HG02970 (cell line): ENCODE measurements around the gene SMAP2.

Experiments used
- ATAC-seq: cut with Tn5 transposase; IDR thresholded peaks from one replicate; pipeline ENCODE4 v1.9.1; 2021; ENCODE audit warnings: mild to moderate bottlenecking, moderate library complexity, moderate number of reproducible peaks; ENCODE audit not compliant: unreplicated experiment, low FRiP score

SMAP2 gene

DNA sequence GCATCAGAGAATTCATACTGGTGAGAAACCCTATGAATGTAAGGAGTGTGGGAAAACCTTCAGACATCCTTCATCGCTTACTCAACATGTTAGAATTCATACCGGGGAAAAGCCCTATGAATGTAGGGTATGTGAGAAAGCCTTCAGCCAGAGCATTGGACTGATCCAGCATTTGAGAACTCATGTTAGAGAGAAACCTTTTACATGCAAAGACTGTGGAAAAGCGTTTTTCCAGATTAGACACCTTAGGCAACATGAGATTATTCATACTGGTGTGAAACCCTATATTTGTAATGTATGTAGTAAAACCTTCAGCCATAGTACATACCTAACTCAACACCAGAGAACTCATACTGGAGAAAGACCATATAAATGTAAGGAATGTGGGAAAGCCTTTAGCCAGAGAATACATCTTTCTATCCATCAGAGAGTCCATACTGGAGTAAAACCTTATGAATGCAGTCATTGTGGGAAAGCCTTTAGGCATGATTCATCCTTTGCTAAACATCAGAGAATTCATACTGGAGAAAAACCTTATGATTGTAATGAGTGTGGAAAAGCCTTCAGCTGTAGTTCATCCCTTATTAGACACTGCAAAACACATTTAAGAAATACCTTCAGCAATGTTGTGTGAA, 89.5 kb downstream of the SMAP2 start:
- no peak for ATAC-seq

DNA sequence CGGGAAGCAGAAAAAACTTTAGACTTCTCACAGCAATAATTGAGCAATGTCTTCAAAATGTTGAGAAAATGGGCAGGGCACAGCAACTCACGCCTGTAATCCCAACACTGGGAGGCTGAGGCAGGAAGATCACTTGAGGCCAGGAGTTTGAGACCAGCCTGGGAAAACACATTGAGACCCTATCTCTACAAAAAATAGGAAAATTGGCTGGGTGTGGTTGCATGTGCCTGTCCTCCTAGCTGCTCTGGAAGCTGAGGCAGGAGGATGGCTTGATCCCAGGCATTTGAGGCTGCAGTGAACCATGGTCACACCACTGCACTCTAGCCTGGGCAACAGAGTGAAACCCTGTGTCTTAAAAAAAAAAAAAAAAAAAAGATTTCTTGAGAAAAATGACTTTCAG, 95.8 kb downstream of the SMAP2 start:
- no peak for ATAC-seq
